PFSK-1 (cell line): ENCODE data around the gene HOXA5.

Experiments used
- FOXP2 ChIP-seq: optimal IDR thresholded peaks from 2 replicates; pipeline ENCODE3; 2011; ENCODE audit warnings: borderline replicate concordance, control low read depth, inconsistent platforms; ENCODE audit not compliant: insufficient read depth; ENCODE audit errors: extremely low read length, extremely low read depth
- POLR2AphosphoS5 ChIP-seq: IDR thresholded peaks from 2 replicates; pipeline ENCODE4 v1.6.1; 2012; ENCODE audit warnings: low read depth, mild to moderate bottlenecking, control low read depth, low read length, moderate library complexity
- SIN3A ChIP-seq: IDR thresholded peaks from 2 replicates; pipeline ENCODE4 v1.6.1; 2012; ENCODE audit warnings: mild to moderate bottlenecking, low read length, moderate library complexity, borderline replicate concordance; ENCODE audit not compliant: insufficient read depth
- TAF1 ChIP-seq: IDR thresholded peaks from 2 replicates; pipeline ENCODE4 v1.6.1; 2012; ENCODE audit warnings: low read length, control low read depth, borderline replicate concordance; ENCODE audit not compliant: insufficient read depth
- TF ChIP-seq, protein P1 (sequence below), 2 experiments: IDR thresholded peaks; 2 replicates each; pipeline versions ENCODE4 v1.6.1 to v1.8.0; 2011 to 2012; ENCODE audit warnings: low read depth in 2 of 2, low read length in 2 of 2, control low read depth in 1 of 2, inconsistent platforms in 1 of 2, mild to moderate bottlenecking in 1 of 2, moderate library complexity in 1 of 2; ENCODE audit not compliant: insufficient read depth in 1 of 2

Gene HOXA5

GRCh38 chr7:27182861-27183681 lies 39.6 kb upstream of the HOXA5 start:
- TF ChIP-seq, protein P1, sequence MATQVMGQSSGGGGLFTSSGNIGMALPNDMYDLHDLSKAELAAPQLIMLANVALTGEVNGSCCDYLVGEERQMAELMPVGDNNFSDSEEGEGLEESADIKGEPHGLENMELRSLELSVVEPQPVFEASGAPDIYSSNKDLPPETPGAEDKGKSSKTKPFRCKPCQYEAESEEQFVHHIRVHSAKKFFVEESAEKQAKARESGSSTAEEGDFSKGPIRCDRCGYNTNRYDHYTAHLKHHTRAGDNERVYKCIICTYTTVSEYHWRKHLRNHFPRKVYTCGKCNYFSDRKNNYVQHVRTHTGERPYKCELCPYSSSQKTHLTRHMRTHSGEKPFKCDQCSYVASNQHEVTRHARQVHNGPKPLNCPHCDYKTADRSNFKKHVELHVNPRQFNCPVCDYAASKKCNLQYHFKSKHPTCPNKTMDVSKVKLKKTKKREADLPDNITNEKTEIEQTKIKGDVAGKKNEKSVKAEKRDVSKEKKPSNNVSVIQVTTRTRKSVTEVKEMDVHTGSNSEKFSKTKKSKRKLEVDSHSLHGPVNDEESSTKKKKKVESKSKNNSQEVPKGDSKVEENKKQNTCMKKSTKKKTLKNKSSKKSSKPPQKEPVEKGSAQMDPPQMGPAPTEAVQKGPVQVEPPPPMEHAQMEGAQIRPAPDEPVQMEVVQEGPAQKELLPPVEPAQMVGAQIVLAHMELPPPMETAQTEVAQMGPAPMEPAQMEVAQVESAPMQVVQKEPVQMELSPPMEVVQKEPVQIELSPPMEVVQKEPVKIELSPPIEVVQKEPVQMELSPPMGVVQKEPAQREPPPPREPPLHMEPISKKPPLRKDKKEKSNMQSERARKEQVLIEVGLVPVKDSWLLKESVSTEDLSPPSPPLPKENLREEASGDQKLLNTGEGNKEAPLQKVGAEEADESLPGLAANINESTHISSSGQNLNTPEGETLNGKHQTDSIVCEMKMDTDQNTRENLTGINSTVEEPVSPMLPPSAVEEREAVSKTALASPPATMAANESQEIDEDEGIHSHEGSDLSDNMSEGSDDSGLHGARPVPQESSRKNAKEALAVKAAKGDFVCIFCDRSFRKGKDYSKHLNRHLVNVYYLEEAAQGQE (IDR thresholded peaks at IDR 0.05; ENCODE audit: insufficient read depth in 1 of 2, low read depth in 2 of 2, low read length in 2 of 2) = no peak
- TF ChIP-seq FOXP2 (no peak), POLR2AphosphoS5 (no peak), SIN3A (no peak), TAF1 (no peak)

- TF ChIP-seq POLR2AphosphoS5 (no peak), SIN3A (no peak), FOXP2 (no peak), TAF1 (no peak)
- TF ChIP-seq, protein P1 (IDR thresholded peaks at IDR 0.05; ENCODE audit: insufficient read depth in 1 of 2, low read depth in 2 of 2, low read length in 2 of 2) = no peak
Observed at GRCh38 chr7:27182285-27182841, 38.9 kb upstream of the HOXA5 start.

DNA sequence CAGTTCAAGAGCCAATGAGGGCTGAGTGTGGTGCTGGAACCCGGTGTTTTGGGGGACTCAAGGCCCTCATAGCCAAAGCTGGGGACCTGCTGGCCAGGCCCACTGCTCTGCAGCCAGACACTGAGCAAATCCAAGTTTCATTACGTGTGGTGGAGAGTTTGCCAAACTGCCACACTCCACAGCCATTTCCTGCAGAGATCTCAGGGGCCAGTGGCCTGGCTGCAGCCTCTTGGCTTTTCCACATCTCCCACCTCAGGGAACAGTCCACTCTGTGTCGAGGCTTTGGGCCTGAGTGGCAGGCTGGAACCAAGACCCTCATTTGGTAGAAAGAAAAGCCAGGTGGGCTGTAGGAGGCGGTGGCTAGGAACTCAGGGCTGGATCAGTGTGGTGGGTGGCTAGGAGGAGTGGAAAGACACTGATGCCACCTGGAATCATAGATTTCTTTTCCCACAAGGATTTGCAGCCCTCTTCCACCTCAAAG lies 38.4 kb upstream of the HOXA5 start:
- no peak for TF ChIP-seq TAF1
- TF ChIP-seq FOXP2 = no peak
- TF ChIP-seq, protein P1 (IDR thresholded peaks at IDR 0.05; ENCODE audit: insufficient read depth in 1 of 2, low read depth in 2 of 2, low read length in 2 of 2) = no peak
- no peak for TF ChIP-seq SIN3A
- no peak for TF ChIP-seq POLR2AphosphoS5

DNA sequence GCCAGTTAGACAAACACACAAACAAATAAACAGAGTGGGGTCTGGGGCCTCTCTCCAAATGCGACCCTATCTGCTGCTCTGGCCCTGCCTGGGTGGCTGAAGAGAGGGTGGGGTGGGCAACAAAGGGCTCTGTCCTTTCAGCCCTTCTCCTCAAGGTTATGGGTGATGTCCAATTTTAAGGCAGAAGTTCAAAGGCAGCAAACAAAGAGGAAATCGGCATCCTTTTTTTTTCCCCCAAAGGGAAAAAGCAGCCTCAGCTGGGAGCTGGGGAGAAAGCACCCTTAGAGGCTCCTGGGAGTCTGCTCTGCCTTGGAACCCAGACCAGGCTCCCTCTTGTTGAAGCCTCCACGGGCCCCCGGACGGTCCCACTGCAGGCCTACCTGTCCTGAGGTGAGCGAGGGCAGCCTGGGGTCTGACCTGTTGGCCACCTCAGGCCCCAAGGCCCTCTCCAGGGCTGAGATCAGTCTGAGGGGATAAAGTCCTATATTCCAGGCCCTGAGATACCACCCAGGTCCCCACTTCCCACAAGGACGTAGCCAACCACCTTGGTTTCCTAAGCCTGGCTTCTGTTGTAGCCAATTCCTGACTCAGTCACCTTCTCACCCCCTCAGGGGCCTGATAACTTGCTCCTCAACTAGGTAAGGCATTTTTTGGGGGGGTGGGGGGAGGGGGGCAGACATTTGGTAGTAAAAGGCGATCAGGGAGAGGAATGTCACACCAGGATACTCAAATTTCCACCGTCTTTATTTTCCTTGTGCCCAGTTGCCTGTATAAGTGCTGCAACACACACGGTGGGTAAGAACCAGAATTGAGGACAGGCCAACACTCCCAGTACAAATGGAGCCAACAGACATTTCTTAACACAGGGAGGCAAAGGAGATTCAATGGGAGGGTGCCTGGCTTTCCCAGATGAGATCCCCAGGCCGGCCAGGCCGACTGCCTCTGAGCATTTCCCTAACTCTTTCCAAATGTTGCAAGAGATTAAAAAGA lies 37.2 kb upstream of the HOXA5 start:
- TF ChIP-seq SIN3A (no peak), FOXP2 (no peak), TAF1 (no peak), POLR2AphosphoS5 (no peak)
- TF ChIP-seq, protein P1 (IDR thresholded peaks at IDR 0.05; ENCODE audit: insufficient read depth in 1 of 2, low read depth in 2 of 2, low read length in 2 of 2) = no peak
